Diencephalon (tissue), 1 donor: ENCODE data around the gene PRIMPOL. TPM values are rescaled to one million over a fixed set of nuclear protein-coding genes. Genes with fewer than 3 reads are reported as not detected.

Source experiments
- total RNA-seq: library from RNA; depleted of rRNA; stranded (reverse); fragments of >200 nt; gene quantifications from one replicate; pipeline ENCODE4 v1.2.3, GENCODE V29; 2014

Gene PRIMPOL
- total RNA-seq: 31.8 TPM

GRCh38 chr4:184649026-184649970 is at the start of gene PRIMPOL, which contains the start of gene CASP3:
Gene PRIMPOL (plus strand): TSS chr4:184649738. CDS start chr4:184657141, 7,403 bp downstream.
Gene CASP3 (minus strand): TSS chr4:184649447. CDS start chr4:184638453, 10,994 bp downstream.

DNA sequence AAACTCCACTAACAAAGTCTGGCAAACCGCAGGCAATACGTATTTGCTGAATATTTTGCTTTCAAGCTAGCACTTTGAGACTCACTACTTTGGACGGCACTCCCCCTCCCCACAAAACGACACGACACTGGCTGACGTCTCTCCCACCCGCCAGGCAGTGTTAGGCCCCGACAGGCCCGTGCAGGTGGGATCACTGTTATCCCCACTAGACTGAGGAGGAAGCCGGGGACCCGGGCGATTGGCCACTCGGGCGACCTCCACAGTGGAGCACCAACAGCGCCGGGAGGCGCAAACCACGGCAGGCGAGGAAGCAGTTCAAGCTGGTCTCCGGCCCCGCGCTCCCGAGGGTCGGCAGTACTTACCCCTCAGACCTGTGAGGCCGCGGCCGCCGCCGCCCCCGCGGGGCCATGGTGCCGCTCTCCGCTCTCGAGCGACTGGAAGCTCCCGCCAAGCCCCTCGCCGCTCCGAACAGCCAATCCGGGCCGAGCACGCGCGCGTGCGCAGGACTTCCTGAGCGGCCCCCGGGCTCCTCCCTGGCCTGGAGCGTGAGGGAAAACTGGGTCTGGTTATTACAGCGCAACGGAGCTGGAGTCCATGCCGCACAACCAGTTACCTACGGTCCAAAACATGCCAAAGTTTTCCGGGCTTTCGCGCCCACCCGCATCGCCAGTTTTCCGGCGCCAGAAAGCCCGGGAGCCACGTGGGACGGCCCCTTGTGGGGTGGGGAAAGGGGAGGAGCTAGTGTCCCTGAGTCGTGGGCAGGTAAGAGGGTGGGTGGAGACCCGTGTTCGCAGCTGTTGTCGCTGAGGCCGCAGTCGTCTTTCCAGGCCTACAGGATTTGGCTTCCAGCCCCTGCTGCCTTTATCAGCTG is 84.4 kb downstream of the PRIMPOL start, which contains the start of gene CENPU:
CENPU (minus strand) TSS at position 443 of the 871 bp plus-strand sequence; CDS start at position 409, 34 bp downstream.

Other genes starting within 250 kb of the PRIMPOL start
- 15.5 TPM for gene IRF2, start 175.2 kb upstream of the PRIMPOL start, total RNA-seq
- gene CASP3, start 291 bp upstream of the PRIMPOL start, total RNA-seq: 70.8 TPM
- gene CENPU, start 84.4 kb downstream of the PRIMPOL start, total RNA-seq: 10.1 TPM
- gene ACSL1, start 176.2 kb downstream of the PRIMPOL start, total RNA-seq: 34.1 TPM